HG03457 (cell line): ENCODE measurements around the gene NAPSA.
"Not testable (repeated sequence)": the region's sequence is repeated elsewhere in the genome, so short reads cannot be mapped to it uniquely, and the experiment has no call there.

Source experiments
- ATAC-seq: cut with Tn5 transposase; IDR thresholded peaks from one replicate; pipeline ENCODE4 v1.9.1; 2021; ENCODE audit warnings: moderate number of reproducible peaks; ENCODE audit not compliant: unreplicated experiment

Gene NAPSA

DNA sequence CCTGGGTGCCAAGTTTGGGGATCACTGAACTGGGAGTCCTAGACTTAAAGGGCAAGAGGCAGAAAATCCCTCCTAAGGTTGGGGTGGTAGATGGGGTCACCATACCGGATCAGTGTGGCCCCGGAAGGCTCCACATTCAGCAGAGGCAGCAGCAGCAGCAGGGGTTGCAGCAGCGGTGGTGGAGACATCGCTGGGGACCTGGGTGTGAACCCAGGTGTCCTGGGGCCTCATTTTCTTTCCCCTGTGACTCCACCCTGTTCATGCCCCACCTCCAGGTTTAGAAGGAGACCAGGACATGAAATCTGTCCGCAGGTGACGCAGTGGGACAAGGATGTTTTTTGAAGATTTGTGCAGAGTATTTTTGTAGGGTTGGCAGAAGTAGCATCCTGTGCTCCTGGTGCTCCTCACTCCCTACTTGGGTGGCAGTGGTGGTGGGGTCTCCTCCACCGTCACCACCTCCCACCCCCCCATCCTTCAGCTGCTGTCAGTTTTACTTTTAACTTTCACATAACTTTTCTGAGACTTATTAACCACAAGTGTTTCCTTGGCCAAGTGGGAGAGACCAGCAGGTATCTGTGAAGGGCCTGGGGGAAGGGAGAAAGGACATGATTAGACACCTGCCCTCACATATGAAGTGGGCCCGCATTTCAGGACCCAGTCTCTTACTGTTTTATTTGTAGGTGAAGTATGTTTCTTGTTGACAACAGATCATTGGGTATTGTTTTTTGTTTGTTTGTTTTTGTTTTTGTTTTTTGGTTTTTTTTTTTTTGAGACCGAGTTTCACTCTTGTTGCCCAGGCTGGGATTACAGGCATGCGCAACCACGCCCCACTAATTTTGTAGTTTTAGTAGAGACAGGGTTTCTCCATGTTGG, at the start of gene NAPSA:
Gene NAPSA (minus strand): TSS at position 206 of the 873 bp plus-strand sequence. CDS start 18 bp downstream, at position 188.
- ATAC-seq, result no peak

DNA sequence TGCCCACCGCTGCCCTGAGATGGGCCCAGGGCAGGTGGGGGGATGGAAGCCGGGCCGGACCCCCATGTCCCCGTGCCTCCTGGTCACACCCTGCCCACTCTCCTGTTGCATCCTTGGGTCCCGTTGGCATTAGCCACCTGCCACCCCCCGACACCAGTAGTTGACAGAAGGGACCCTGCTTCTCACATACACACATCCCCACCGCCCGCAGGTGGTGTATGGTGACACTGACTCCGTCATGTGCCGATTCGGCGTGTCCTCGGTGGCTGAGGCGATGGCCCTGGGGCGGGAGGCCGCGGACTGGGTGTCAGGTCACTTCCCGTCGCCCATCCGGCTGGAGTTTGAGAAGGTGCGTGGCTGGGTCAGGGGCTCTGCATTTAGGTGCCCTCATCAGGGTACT, 48.1 kb upstream of the NAPSA start:
- no peak for ATAC-seq

DNA sequence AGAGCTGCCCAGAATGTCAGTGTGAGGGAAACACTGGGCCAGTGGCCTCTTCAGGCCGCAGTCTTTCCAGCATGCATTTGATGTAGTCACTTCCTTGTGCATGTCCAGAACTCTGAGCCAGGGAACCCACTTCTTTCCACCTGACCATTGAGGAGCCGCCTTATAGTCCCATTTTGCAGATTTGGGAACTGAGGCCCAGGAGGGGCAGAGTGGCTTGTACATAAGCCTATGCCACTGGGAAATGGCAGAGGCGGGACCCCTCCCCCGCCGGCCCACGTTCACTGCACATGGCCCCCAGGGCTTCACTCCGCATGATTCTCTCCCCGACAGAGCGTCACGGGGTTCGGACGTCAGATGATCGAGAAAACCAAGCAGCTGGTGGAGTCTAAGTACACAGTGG, 47.7 kb upstream of the NAPSA start:
- ATAC-seq, result no peak

DNA sequence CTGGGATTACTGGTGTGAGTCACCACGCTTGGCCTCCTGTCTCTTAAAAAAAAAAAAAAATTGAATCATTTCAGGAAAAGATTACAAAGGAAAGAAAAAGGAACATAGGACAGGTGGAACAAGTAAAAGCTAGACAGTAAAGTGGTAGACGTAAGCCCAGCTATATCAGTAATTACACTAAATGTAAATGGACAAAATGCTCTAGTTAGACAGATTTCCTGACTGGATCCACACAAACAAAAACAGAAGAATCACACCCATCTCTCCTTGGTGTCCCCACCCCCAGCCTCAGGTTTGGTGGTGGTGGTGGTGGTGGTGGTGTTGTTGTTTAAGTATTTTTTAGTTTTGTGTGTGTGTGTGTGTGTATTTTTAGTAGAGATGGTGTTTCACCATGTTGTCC, 47.0 kb upstream of the NAPSA start:
- ATAC-seq, result no peak

DNA sequence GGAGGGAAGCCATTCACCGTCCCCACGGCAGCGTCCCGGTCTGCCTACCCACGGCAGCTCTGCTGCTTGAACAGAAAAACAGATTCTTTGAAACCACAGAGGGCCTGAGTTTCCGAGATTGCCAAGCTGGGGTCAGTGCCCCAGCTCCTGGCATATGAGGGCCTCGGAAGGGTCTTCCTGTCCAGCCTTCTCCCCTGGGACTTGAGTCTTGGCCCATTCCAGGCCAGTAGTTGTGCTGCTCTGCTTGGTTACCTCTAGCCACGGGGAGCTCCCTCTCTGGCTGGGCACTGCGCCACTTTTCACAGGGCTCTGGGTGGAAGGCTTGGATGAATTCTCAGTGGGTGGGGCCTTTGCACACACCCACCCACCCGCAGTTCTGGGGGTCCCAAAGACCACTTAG, 44.7 kb upstream of the NAPSA start:
- ATAC-seq, result no peak

DNA sequence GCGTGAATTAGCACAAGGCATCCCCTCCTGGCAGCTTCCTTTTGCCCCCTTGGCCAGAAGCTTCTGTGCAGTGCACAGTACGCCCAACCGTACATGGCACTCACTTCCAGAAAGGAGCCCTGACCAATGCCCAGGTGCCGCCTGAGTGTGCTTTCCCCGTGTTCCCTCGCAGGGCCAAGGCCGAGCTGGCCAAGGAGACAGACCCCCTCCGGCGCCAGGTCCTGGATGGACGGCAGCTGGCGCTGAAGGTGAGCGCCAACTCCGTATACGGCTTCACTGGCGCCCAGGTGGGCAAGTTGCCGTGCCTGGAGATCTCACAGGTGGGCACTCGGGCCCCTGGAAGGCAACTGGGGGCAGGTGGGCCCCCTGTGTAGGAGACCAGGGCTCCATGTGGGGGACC, 43.9 kb upstream of the NAPSA start:
- no peak for ATAC-seq

DNA sequence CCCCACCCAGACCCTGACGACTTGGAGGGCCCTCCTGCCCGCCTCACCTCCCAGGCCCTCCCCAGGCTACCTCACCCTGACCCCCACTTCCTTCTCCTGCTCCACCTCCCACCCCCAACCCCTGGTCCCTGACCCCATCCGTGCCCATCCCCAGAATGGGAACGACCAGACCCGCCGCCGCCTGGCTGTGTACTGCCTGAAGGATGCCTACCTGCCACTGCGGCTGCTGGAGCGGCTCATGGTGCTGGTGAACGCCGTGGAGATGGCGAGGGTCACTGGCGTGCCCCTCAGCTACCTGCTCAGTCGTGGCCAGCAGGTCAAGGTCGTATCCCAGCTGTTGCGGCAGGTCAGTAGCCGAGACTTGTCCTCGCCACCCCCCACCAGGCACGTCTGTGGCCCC, 41.4 kb upstream of the NAPSA start:
- ATAC-seq, result no peak

DNA sequence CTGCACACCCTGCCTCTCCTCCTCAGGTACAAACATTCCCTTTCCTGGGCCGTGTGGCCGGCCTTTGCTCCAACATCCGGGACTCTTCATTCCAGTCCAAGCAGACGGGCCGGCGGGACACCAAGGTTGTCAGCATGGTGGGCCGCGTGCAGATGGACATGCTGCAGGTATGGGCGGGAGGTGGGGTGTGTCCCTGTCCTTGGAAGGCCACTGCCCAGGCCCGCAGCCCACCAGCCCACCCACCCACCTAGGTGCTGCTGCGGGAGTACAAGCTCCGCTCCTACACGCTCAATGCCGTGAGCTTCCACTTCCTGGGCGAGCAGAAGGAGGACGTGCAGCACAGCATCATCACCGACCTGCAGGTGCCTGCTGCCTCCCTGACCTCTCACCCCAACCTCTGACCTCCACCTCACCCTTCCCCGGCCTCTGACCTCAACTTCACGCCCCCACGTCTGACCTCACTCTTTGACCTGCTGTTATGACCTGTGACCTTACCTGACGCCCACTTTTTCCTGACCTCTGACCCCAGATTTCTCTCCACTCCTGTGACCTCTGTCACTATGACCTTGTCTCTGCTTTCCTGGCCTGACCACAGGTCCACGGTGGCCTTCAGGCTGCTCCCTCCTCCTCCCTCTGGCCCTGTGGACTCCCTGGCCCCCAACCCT, 40.8 kb upstream of the NAPSA start:
- no peak for ATAC-seq

DNA sequence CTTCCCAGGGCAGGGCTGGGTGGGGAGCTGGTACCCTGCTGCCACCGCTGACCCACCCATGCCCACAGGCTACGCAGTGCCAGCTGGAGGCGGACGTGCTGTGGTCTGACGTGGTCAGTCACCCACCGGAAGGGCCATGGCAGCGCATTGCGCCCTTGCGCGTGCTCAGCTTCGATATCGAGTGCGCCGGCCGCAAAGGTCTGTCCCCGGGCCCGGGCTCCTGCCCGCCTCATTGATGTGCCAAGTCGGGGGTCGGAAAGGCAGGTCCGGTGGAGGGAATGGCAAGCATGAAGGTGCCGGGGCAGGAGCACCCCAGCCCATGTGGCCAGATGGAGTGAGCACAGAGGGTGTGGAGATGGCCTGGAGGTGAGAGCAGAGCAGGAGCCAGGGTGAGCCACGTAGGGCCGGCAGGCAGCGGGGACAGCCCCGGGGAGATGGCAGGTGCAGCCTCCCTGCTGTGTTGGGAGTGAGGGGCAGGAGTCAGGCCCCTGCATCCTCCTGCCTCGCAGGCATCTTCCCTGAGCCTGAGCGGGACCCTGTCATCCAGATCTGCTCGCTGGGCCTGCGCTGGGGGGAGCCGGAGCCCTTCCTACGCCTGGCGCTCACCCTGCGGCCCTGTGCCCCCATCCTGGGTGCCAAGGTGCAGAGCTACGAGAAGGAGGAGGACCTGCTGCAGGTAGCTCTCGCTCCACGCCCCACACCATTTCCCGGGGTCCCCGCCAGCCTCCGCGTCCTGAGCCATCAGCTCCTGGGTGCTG, 37.3 kb upstream of the NAPSA start:
- ATAC-seq, result no peak

DNA sequence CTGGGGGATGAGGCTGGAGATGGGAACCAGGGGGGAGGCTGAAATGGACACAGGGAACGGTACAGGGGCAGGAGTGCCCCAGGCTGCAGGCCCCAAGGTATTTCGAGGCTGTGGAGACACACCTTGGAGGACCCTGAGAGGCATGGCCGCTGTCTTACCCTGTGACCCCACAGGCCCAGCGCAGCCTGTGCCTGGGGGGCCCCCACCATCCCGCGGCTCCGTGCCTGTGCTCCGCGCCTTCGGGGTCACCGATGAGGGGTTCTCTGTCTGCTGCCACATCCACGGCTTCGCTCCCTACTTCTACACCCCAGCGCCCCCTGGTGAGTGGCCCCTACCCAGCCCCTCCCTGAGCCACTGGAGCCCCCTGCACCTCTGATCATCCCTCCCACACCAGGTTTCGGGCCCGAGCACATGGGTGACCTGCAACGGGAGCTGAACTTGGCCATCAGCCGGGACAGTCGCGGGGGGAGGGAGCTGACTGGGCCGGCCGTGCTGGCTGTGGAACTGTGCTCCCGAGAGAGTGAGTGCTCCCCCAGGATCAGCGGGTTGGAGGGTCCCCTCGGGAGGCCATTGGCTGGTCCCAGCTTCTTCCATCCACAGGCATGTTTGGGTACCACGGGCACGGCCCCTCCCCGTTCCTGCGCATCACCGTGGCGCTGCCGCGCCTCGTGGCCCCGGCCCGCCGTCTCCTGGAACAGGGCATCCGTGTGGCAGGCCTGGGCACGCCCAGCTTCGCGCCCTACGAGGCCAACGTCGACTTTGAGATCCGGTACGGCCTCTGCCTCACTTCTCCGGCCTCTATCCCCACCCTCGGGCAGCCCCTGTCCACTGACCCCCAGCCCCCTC, 36.4 kb upstream of the NAPSA start:
- no peak for ATAC-seq

DNA sequence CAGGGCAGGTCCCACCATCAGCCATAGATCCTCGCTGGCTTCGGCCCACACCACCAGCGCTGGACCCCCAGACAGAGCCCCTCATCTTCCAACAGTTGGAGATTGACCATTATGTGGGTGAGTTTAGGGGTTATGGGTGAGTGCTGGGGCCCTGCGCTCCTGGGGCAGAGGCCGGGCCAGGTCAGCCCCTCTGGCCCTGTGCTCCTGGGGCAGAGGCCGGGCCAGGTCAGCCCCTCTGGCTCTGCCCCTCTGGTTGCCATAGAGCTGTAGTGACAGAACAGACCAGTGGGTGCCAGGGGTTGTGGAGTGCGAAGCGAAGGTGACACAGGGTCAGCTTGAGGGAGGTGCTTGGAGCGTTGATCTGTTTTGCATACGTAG, 33.9 kb upstream of the NAPSA start:
- ATAC-seq, result no peak

DNA sequence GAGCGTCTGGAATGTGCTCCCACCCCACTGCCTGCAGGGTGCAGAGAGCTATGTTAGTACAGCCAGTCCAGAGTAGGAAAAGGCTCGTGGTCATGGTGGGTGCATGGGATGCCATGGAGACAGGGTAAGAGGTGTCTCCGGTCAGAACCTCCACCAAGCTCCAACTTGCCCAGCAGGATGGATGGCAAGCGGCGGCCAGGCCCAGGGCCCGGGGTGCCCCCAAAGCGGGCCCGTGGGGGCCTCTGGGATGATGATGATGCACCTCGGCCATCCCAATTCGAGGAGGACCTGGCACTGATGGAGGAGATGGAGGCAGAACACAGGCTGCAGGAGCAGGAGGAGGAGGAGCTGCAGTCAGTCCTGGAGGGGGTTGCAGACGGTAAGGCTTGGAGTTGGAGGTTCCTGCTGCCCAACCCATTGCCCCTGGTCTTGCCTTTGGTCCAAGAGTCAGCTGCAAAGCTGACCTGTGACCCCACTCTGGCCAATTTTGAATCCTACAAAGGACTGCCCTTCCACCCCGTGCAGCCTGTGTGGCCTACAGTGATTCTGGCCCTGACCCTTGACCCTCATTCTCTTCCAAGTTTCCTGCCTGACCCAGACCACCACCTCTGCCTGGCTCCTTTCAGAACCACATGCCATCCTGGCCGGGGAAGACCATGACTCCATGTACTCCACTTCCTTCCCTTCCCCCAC, 33.4 kb upstream of the NAPSA start:
- no peak for ATAC-seq

DNA sequence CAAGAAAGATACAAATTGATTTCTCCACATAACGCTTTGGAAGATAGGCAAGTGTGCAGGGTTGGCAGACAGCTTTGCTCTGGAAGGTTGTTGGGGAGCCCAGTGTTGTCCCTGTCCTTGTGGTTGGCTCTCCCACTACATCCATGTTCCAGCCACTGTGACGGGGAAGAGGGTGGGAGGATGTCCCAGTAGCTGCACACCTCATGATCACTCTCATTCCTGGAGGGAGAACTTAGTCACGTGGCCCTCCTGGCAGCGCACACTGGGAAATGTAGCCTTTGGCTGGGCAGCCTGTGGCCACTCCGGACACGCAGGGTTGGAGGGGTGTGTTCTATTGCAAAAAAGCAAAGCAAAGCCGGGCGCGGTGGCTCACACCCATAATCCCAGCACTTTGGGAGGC, 28.6 kb upstream of the NAPSA start:
- ATAC-seq, result no peak

DNA sequence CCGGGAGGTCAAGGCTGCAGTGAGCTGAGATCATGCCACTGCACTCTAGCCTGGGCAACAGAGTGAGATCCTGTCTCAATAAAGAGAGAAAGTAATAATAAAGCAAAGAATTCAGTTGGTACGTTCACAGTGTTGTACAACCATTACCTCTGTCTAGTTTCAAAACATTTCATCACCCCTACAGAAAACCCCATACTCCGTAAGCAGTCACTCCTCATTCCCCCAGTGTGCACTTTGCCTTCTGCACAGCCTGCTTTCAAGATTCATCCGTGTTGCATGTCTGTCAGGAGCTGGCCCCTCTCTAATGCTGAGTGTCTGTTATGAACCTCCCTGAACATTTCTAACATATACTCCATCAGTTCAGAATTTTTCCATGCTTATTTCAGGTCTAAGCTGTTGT, 28.1 kb upstream of the NAPSA start:
- ATAC-seq, result no peak

DNA sequence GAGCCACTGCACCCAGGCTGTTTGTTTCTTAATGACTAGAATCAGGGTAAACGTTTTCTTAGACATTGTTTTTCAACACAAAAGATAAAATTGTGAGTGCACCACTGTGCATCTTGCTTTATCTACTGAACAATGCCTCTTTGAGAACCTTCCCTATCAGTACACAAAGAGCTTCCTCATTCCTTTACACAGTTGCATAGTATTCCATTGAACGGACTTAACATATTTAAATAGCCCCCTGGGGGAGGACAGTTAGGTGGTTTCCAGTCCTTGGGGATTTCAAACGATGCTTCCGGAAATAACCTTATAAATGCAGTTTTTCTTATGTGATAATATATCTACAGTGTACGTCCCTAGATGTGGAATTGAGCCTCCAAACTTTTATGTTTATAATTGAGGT, 27.3 kb upstream of the NAPSA start:
- ATAC-seq, result no peak

DNA sequence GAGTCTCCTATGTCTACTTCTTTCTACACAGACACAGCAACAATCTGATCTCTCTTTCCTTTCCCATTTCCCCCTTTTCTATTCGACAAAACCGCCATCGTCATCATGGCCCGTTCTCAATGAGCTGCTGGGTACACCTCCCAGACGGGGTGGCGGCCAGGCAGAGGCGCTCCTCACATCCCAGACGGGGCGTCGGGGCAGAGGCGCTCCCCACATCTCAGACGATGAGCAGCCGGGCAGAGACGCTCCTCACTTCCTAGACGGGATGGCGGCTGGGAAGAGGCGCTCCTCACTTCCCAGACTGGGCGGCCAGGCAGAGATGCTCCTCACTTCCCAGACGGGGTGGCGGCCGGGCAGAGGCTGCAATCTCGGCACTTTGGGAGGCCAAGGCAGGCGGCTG, 25.5 kb upstream of the NAPSA start:
- not testable (repeated sequence) for ATAC-seq

DNA sequence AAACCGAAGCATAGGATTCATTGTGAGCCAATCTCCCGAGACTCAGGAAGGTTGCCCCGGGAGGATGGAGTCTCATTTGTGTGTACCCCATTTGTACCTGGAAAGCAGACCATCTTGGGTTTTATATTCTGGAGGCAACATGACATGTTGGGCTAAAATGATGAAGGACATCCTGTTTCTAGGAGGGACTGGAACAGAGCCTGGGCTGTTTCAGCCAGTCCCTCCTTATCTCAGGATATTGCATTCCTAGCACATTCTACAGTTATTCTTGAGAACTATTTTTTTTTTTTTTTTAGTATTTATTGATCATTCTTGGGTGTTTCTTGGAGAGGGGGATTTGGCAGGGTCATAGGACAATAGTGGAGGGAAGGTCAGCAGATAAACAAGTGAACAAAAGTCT, 24.9 kb upstream of the NAPSA start:
- not testable (repeated sequence) for ATAC-seq

DNA sequence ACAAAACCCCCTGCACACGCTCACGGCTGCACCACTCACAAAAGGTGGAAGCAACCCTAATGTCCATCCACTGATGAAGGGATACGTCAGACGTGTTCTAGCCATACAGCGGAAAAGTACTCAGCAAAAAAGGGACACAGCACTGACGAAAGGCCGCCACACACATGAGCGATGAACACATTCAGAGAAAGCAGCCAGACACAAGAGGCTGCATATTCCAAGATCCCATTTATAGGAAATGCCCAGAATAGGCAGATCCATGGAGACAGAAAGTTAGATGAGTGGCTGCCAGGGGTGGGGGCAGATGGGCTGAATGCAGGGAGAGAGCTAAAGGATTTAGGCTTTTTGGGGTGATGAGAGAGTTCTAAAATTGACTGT, 22.4 kb upstream of the NAPSA start:
- ATAC-seq, result no peak

DNA sequence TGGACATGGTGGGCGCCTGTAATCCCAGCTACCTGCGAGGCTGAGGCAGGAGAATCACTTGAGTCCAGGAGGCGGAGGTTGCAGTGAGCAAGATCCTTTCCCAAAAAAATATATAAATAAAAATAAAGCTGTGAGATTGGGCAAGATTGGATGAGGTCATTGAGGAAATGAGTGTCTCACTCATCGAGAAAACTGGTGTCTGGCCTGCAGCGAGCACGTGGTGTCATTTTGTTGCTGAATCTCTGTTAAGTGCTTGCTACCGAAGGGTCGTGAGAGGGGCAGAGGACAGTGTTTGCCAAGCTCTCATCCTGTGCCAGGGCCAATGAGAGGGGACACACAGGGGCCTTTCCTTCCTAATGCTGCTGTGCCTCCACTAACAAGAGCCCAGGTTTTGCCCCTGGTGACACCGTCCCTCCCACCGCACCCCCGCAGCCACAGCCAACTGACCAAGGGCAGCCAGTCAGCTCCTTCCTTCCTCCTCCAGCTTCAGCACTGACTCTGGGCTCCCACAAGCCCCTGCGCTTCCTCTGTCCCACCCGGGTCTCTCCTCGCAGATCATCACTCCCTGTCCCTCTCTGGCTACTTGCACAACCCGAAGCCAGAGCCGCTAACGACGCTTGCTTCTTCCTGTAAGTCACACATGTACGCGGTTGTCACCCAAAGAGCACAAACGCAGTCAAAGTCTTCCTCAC, 21.9 kb upstream of the NAPSA start:
- ATAC-seq, result no peak
